ENCODE data around the gene GORAB. TPM values are rescaled to one million over a fixed set of nuclear protein-coding genes. Genes with fewer than 3 reads are reported as not detected.

The GORAB gene
- total and polyA plus RNA-seq, 2 of the 13 experiments (the other 11 are each of a cell fraction or from before 2014, with no cell fraction given) = 6.6 to 9.2 TPM

GRCh38 chr1:170531758-170532657 is at the start of gene GORAB (continued):
- peak; percentile 81; the same call in 1 of the 2 replicates for TF ChIP-seq TRAFD1 (CRISPR knock-in tag; IDR thresholded peaks at IDR 0.05; ENCODE audit: borderline replicate concordance)
- 0 out of 2 replicates have a peak, but pooled peaks have one; percentile 61 for TF ChIP-seq NAIF1 (CRISPR knock-in tag; IDR thresholded peaks at IDR 0.05; ENCODE audit: borderline replicate concordance)
- TF ChIP-seq ZNF570 (CRISPR knock-in tag; IDR thresholded peaks at IDR 0.05; ENCODE audit: borderline replicate concordance) = no peak
- no peak for TF ChIP-seq ZNF567 (CRISPR knock-in tag; IDR thresholded peaks at IDR 0.05; ENCODE audit: borderline replicate concordance)
- TF ChIP-seq ZNF12 (CRISPR knock-in tag; IDR thresholded peaks at IDR 0.05) = peak; percentile 65; the same call in 1 of the 2 replicates
- TF ChIP-seq GABPA (IDR thresholded peaks at IDR 0.05; ENCODE audit: low read depth, low read length) = peak; percentile 32; the same call in 1 of the 2 replicates
- peak; percentile 82 for TF ChIP-seq GABPA (CRISPR knock-in tag; IDR thresholded peaks at IDR 0.05; ENCODE audit: low read depth)

- intact Hi-C loops (cut with micrococcal nuclease; ENCODE audit: unreplicated experiment) = no loop called here
- no peak for DNase-seq (ENCODE audit: low spot score)
- POLR2A ChIA-PET = no interaction called here
- H3K36me3 ChIP-seq (replicated peaks in 1 of 2; ENCODE audit: control insufficient read depth in 1 of 2, insufficient read depth in 2 of 2, low read length in 2 of 2) = no peaks in the 10 kb centered on the region
- CTCF ChIA-PET (ENCODE audit: low intra/inter-chr PET ratio, low total read pairs) = no interaction called here
- FAIRE-seq = no peak
- no peak overlapping the region for H3K27ac ChIP-seq (ENCODE audit: extremely low read length, insufficient read depth, low read length)
- no peaks in the 10 kb centered on the region for H4K20me1 ChIP-seq (ENCODE audit: insufficient read depth, low read length)
- no peak overlapping the region for H3K9ac ChIP-seq (ENCODE audit: insufficient read depth, low read depth, low read length)
- BruUV-seq (replicated peaks) = no TSS peak
- H3K4me2 ChIP-seq (ENCODE audit: low read depth, low read length) = no peak overlapping the region
- H3K79me2 ChIP-seq (ENCODE audit: insufficient read depth, low read length) = no peaks in the 10 kb centered on the region
- no peaks in the 10 kb centered on the region; the same call in 1 of the 2 replicates for H3K9me3 ChIP-seq (ENCODE audit: low read length)
- WGBS (ENCODE audit: low lambda C conversion rate) = 51% methylated on average over 5 of the region's 5 CpGs
- H2AFZ ChIP-seq (ENCODE audit: low read length) = no peak overlapping the region
- ATAC-seq = no peak
- H3K27me3 ChIP-seq (ENCODE audit: control insufficient read depth in 1 of 2, insufficient read depth in 2 of 2, low read length in 2 of 2) = no peaks in the 10 kb centered on the region
- H3K4me3 ChIP-seq (replicated peaks in 1 of 3; ENCODE audit: insufficient read depth in 1 of 3, low read depth in 2 of 3, low read length in 3 of 3) = no peak overlapping the region
- in situ Hi-C loops (cut with HindIII; ENCODE audit: extremely low pct_ligation_motif_present, low pct_unique_long_range_greater_than_20kb) = no loop called here
- no peaks in the 10 kb centered on the region for H3K4me1 ChIP-seq (ENCODE audit: insufficient read depth, low read length)
- TF ChIP-seq FLYWCH1 (CRISPR knock-in tag; IDR thresholded peaks at IDR 0.05) (no peak), NFE2 (CRISPR knock-in tag; IDR thresholded peaks at IDR 0.05) (no peak), HINFP (CRISPR knock-in tag; IDR thresholded peaks at IDR 0.05; ENCODE audit: low read depth) (no peak), PCBP1 (IDR thresholded peaks at IDR 0.05; ENCODE audit: borderline replicate concordance, low read depth, low read length) (no peak), ZNF431 (CRISPR knock-in tag; IDR thresholded peaks at IDR 0.05; ENCODE audit: borderline replicate concordance, low read depth) (no peak), FOXM1 (CRISPR knock-in tag; IDR thresholded peaks at IDR 0.05) (no peak), TBX2 (CRISPR knock-in tag; IDR thresholded peaks at IDR 0.05; ENCODE audit: borderline replicate concordance) (no peak), ZNF577 (CRISPR knock-in tag; IDR thresholded peaks at IDR 0.05; ENCODE audit: borderline replicate concordance, low read depth) (no peak), ZSCAN9 (CRISPR knock-in tag; IDR thresholded peaks at IDR 0.05; ENCODE audit: borderline replicate concordance) (no peak), DRAP1 (CRISPR knock-in tag; IDR thresholded peaks at IDR 0.05) (no peak), ARHGAP35 (CRISPR knock-in tag; IDR thresholded peaks at IDR 0.05; ENCODE audit: borderline replicate concordance) (no peak), ZFP62 (CRISPR knock-in tag; IDR thresholded peaks at IDR 0.05) (no peak)
Observed at GRCh38 chr1:170483051-170483450, 48.9 kb upstream of the GORAB start.

Data from HepG2 (cell line).